HepG2 (cell line): ENCODE data around the gene VPS37D. TPM values are rescaled to one million over a fixed set of nuclear protein-coding genes. Genes with fewer than 3 reads are reported as not detected.

Source experiments
- ATF3 ChIP-seq: sonication (generic); formaldehyde crosslinking; IDR thresholded peaks from 2 replicates; pipeline ENCODE4 v1.4.0; 2020; ENCODE audit warnings: missing genetic modification reagents
- ATF7-NPFF ChIP-seq: sonication (generic); formaldehyde crosslinking; IDR thresholded peaks from 2 replicates; pipeline ENCODE4 v1.8.1; 2023; ENCODE audit warnings: mild to moderate bottlenecking, low read depth, missing genetic modification reagents, moderate library complexity
- CREM ChIP-seq, 2 experiments: sonication (generic) in 1 of 2; formaldehyde crosslinking in 1 of 2; IDR thresholded peaks; 2 replicates each; pipeline versions ENCODE4 v1.4.0 to v1.6.1; 2016 to 2020; ENCODE audit warnings: antibody characterized with exemption in 1 of 2, mild to moderate bottlenecking in 1 of 2, missing genetic modification reagents in 1 of 2
- DPF2 ChIP-seq: sonication (generic); formaldehyde crosslinking; IDR thresholded peaks from 2 replicates; pipeline ENCODE4 v1.4.0; 2020; ENCODE audit warnings: mild to moderate bottlenecking, low read depth, missing genetic modification reagents, borderline replicate concordance
- ELK4 ChIP-seq: sonication (generic); formaldehyde crosslinking; IDR thresholded peaks from 2 replicates; pipeline ENCODE4 v1.9.0; 2021; ENCODE audit warnings: missing genetic modification reagents, borderline replicate concordance
- HOXD1 ChIP-seq: sonication (generic); formaldehyde crosslinking; IDR thresholded peaks from 2 replicates; pipeline ENCODE4 v1.5.0; 2020; ENCODE audit warnings: missing genetic modification reagents
- MEIS2 ChIP-seq: sonication (generic); formaldehyde crosslinking; IDR thresholded peaks from 2 replicates; pipeline ENCODE4 v1.9.0; 2021; ENCODE audit warnings: mild to moderate bottlenecking, missing genetic modification reagents
- MXD3 ChIP-seq: IDR thresholded peaks from 2 replicates; pipeline ENCODE4 v1.6.1; 2016; ENCODE audit warnings: mild to moderate bottlenecking, missing biosample characterization, missing genetic modification reagents
- NFE2 ChIP-seq: sonication (generic); formaldehyde crosslinking; IDR thresholded peaks from 2 replicates; pipeline ENCODE4 v1.4.0; 2020; ENCODE audit warnings: missing genetic modification reagents
- PRDM10 ChIP-seq: sonication (generic); formaldehyde crosslinking; IDR thresholded peaks from 2 replicates; pipeline ENCODE4 v1.4.0; 2020; ENCODE audit warnings: low read depth, missing genetic modification reagents
- RBFOX2 ChIP-seq: fragments of 200-400 bp; formaldehyde crosslinking; IDR thresholded peaks from 2 replicates; pipeline ENCODE4 v1.6.1; 2017; ENCODE audit warnings: low read depth, mild to moderate bottlenecking, low read length
- RORA ChIP-seq: sonication (generic); formaldehyde crosslinking; IDR thresholded peaks from 2 replicates; pipeline ENCODE4 v1.5.0; 2020; ENCODE audit warnings: mild to moderate bottlenecking, missing genetic modification reagents, moderate library complexity
- SRSF9 ChIP-seq: fragments of 200-400 bp; formaldehyde crosslinking; IDR thresholded peaks from 2 replicates; pipeline ENCODE4 v1.6.1; 2018; ENCODE audit warnings: borderline replicate concordance, mild to moderate bottlenecking, low read depth, low read length; ENCODE audit not compliant: insufficient read depth, poor library complexity, severe bottlenecking
- TFAP4 ChIP-seq: sonication (generic); IDR thresholded peaks from 2 replicates; pipeline ENCODE4 v1.6.1; 2016; ENCODE audit warnings: low read depth, borderline replicate concordance
- ZBTB25 ChIP-seq: IDR thresholded peaks from 2 replicates; pipeline ENCODE4 v1.6.1; 2018; ENCODE audit warnings: missing genetic modification reagents
- ZFAT ChIP-seq: sonication (generic); formaldehyde crosslinking; conservative IDR thresholded peaks from 2 replicates; pipeline ENCODE4 v1.8.1; 2023; ENCODE audit warnings: missing genetic modification reagents, inconsistent platforms
- ZNF274 ChIP-seq: sonication (generic); formaldehyde crosslinking; IDR thresholded peaks from 2 replicates; pipeline ENCODE4 v1.5.1; 2020; ENCODE audit warnings: mild to moderate bottlenecking, missing genetic modification reagents
- ZNF337 ChIP-seq: sonication (generic); formaldehyde crosslinking; IDR thresholded peaks from 2 replicates; pipeline ENCODE4 v1.5.1; 2020; ENCODE audit warnings: missing genetic modification reagents, low read depth, mild to moderate bottlenecking, borderline replicate concordance
- ZNF570 ChIP-seq: sonication (generic); formaldehyde crosslinking; IDR thresholded peaks from 2 replicates; pipeline ENCODE4 v1.4.0; 2020; ENCODE audit warnings: mild to moderate bottlenecking, missing genetic modification reagents, borderline replicate concordance
- ZNF709 ChIP-seq: sonication (generic); formaldehyde crosslinking; IDR thresholded peaks from 2 replicates; pipeline ENCODE4 v1.5.0; 2020; ENCODE audit warnings: mild to moderate bottlenecking, missing genetic modification reagents
- ZNF766 ChIP-seq: sonication (generic); formaldehyde crosslinking; IDR thresholded peaks from 2 replicates; pipeline ENCODE4 v1.5.0; 2020; ENCODE audit warnings: missing genetic modification reagents, borderline replicate concordance
- polyA plus RNA-seq, 8 experiments: library from polyadenylated mRNA; depleted of rRNA in 3 of 8; stranded (reverse) in 7 of 8; unstranded in 1 of 8; fragments of >200 nt; fragmentation: Illumina TruSeq in 4 of 8; extraction: Trizol in 4 of 8; gene quantifications; 2 replicates each; pipeline versions ENCODE4 v1.2.1 to v1.2.3, GENCODE V29; 2011 to 2016; ENCODE audit warnings: low read depth in 4 of 8, missing spikeins in 1 of 8, mixed read lengths in 1 of 8; ENCODE audit not compliant: insufficient read depth in 1 of 8
- total RNA-seq, 5 experiments: library from RNA; depleted of rRNA; stranded (reverse); fragments of >200 nt; fragmentation: Illumina TruSeq; extraction: Trizol; gene quantifications; 2 replicates each; pipeline ENCODE4 v1.2.3, GENCODE V29; 2016; ENCODE audit warnings: low read depth in 1 of 5

The VPS37D gene
- total and polyA plus RNA-seq, 2 of the 13 experiments (the other 11 are each of a cell fraction or from before 2014, with no cell fraction given): 3.8 to 6.3 TPM

GRCh38 chr7:73683056-73683787 lies 15.6 kb downstream of the VPS37D start, which contains the start of the genes BUD23 and DNAJC30 (continued):
- TF ChIP-seq PRDM10 (CRISPR knock-in tag) (peak; percentile 23; the same call in 1 of the 2 replicates), DPF2 (CRISPR knock-in tag) (no peak), SRSF9 (no peak), ZNF766 (CRISPR knock-in tag) (no peak), RORA (CRISPR knock-in tag) (no peak), ATF3 (CRISPR knock-in tag) (no peak), TFAP4 (peak; percentile 46; the same call in 1 of the 2 replicates), ZNF709 (no peak), ELK4 (CRISPR knock-in tag) (no peak), MXD3 (CRISPR knock-in tag) (peak; percentile 51; the same call in 1 of the 2 replicates), HOXD1 (0 out of 2 replicates have a peak, but pooled peaks have one; percentile 59), ZBTB25 (CRISPR knock-in tag) (no peak), MEIS2 (CRISPR knock-in tag) (peak; percentile 83), ZNF570 (no peak), CREM (IDR thresholded peaks at IDR 0.05) (peak; percentile 98), CREM (CRISPR knock-in tag; IDR thresholded peaks at IDR 0.05) (peak; percentile 56; the same call in 1 of the 2 replicates), NFE2 (CRISPR knock-in tag) (no peak), ZFAT (no peak), ATF7-NPFF (CRISPR knock-in tag) (peak; percentile 41; the same call in 1 of the 2 replicates), ZNF274 (CRISPR knock-in tag) (no peak), RBFOX2 (peak; percentile 79), ZNF337 (CRISPR knock-in tag) (no peak)
